Right lobe of liver (tissue), 4 donors: ENCODE data around the gene CNR2.

Source experiments
- CTCF ChIP-seq, 4 donors: fragments of 200-600 bp in 3 of 4; fragments of 450-650 bp in 1 of 4; IDR thresholded peaks; one replicate each; pipeline versions ENCODE4 v1.5.1 to v1.8.0; 2016 to 2022; ENCODE audit warnings: antibody characterized with exemption in 4 of 4, mild to moderate bottlenecking in 2 of 4
- POLR2A ChIP-seq: fragments of 450-650 bp; IDR thresholded peaks from one replicate; pipeline ENCODE4 v1.6.1; 2017; ENCODE audit warnings: antibody characterized with exemption, mild to moderate bottlenecking
- donor health status: DM: no; HTN: no; CAD: no.
- donor health status: DM: no; HTN: no; CAD: no.
- donor health status: DM: no; HTN: yes; CAD: no.

GRCh38 chr1:23838401-23838866 is 74.7 kb downstream of the CNR2 start:
- TF ChIP-seq CTCF (IDR thresholded peaks at IDR 0.05) (no peak), POLR2A (peak; percentile 17)
